ENCODE results near the gene SP110.

GRCh38 chr2:230221493-230221892, 1.7 kb upstream of the SP110 start:
- TF ChIP-seq CTCF (IDR thresholded peaks at IDR 0.05; ENCODE audit: extremely low read depth in 1 of 2, insufficient read depth in 1 of 2, low read depth in 1 of 2, low read length in 2 of 2) (no peak), JUN (IDR thresholded peaks at IDR 0.05; ENCODE audit: borderline replicate concordance, insufficient read depth, insufficient read length, low read depth) (no peak)
